DND-41 (cell line): ENCODE results near the gene FOSB.

Experiments
- EZH2 ChIP-seq: IDR thresholded peaks from 3 replicates; pipeline ENCODE4 v1.6.1; 2012; ENCODE audit warnings: borderline replicate concordance, low read depth, mild to moderate bottlenecking, moderate library complexity, low read length, inconsistent platforms; ENCODE audit not compliant: severe bottlenecking
- TF ChIP-seq, protein P1 (sequence below): IDR thresholded peaks from 2 replicates; pipeline ENCODE4 v1.5.1; 2012; ENCODE audit warnings: borderline replicate concordance, low read length, moderate library complexity, mild to moderate bottlenecking; ENCODE audit not compliant: poor library complexity, severe bottlenecking; ENCODE audit errors: extremely low read depth

DNA sequence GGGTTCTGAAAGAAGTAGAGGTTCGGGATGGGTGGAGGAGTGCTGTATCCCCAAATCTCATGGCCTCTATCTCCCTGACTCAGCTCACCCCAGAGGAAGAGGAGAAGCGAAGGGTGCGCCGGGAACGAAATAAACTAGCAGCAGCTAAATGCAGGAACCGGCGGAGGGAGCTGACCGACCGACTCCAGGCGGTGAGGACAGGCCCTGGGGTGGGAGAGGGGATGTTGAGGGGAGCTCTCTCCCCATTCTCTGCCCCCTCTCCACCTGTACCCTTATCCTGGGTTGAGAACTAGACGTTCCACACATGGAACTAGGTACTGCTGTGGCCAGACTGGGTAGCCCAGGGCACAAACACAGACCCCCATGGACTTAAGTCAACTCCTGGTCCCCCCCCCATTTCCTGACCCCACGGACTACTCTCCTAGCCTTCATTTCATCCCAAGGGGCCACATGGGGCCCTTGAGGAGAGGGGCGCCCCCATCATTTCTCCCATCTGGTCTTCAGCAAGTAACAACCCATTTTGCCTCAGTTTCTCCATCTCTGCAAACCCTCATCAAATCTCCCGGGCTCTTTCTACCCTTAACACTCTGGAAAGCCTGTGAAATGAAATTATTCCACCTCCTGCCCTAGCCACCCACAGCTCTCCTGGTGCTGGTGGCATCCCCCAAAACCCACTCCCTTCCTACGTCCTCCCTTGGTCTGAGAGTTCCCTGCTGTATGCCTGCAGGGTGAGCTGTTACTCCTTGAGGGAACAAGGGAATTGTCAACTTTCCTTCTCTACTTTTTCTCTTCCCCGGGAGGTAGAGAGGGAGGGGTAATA is 3.5 kb downstream of the FOSB start:
- TF ChIP-seq, protein P1, sequence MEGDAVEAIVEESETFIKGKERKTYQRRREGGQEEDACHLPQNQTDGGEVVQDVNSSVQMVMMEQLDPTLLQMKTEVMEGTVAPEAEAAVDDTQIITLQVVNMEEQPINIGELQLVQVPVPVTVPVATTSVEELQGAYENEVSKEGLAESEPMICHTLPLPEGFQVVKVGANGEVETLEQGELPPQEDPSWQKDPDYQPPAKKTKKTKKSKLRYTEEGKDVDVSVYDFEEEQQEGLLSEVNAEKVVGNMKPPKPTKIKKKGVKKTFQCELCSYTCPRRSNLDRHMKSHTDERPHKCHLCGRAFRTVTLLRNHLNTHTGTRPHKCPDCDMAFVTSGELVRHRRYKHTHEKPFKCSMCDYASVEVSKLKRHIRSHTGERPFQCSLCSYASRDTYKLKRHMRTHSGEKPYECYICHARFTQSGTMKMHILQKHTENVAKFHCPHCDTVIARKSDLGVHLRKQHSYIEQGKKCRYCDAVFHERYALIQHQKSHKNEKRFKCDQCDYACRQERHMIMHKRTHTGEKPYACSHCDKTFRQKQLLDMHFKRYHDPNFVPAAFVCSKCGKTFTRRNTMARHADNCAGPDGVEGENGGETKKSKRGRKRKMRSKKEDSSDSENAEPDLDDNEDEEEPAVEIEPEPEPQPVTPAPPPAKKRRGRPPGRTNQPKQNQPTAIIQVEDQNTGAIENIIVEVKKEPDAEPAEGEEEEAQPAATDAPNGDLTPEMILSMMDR: no peak
- TF ChIP-seq EZH2: no peak
